OCI-M2 (cell line): ENCODE results near the gene KDSR.

ENCODE experiments used
- DNase-seq: peaks from one replicate; lab custom pipeline; 2025; ENCODE audit not compliant: unreplicated experiment; lab: John Stamatoyannopoulos, UW

Gene KDSR

GRCh38 chr18:63307551-63308200, 59.3 kb downstream of the KDSR start:
- DNase-seq, result no peak

- DNase-seq, result no peak
These were observed 60.0 kb downstream of the KDSR start for GRCh38 chr18:63306819-63307550.

GRCh38 chr18:63306249-63306648, 60.8 kb downstream of the KDSR start:
- no peak for DNase-seq

- no peak for DNase-seq
These were observed 63.5 kb downstream of the KDSR start for GRCh38 chr18:63303547-63303946.

GRCh38 chr18:63302636-63303405, 64.2 kb downstream of the KDSR start:
- no peak for DNase-seq

- no peak for DNase-seq
These were observed 64.8 kb downstream of the KDSR start for GRCh38 chr18:63302220-63302619.

GRCh38 chr18:63301434-63301833, 65.6 kb downstream of the KDSR start:
- DNase-seq, result no peak

- no peak for DNase-seq
These were observed 66.9 kb downstream of the KDSR start for GRCh38 chr18:63299837-63300745.

GRCh38 chr18:63298400-63299365, 68.3 kb downstream of the KDSR start:
- DNase-seq, result no peak

GRCh38 chr18:63297687-63298399, 69.2 kb downstream of the KDSR start:
- no peak for DNase-seq

GRCh38 chr18:63293935-63294334, 73.1 kb downstream of the KDSR start:
- no peak for DNase-seq

- DNase-seq, result no peak
These were observed 73.9 kb downstream of the KDSR start for GRCh38 chr18:63292831-63293683.

GRCh38 chr18:63291278-63291677, 75.7 kb downstream of the KDSR start:
- DNase-seq, result no peak

- no peak for DNase-seq
These were observed 76.2 kb downstream of the KDSR start for GRCh38 chr18:63290821-63291200.

GRCh38 chr18:63290166-63290820, 76.7 kb downstream of the KDSR start:
- no peak for DNase-seq

GRCh38 chr18:63288311-63288710, 78.7 kb downstream of the KDSR start:
- no peak for DNase-seq

- DNase-seq, result no peak
These were observed 79.2 kb downstream of the KDSR start for GRCh38 chr18:63287691-63288220.

- no peak for DNase-seq
These were observed 80.1 kb downstream of the KDSR start for GRCh38 chr18:63286926-63287325.
